GM12891 (cell line): ENCODE data around the gene AIF1L.

Experiments used
- POLR2A ChIP-seq: IDR thresholded peaks from 2 replicates; pipeline ENCODE4 v1.6.1; 2011; ENCODE audit warnings: low read depth, low read length, control low read depth
- TAF1 ChIP-seq: IDR thresholded peaks from 2 replicates; pipeline ENCODE4 v1.6.1; 2011; ENCODE audit warnings: low read depth, low read length, control low read depth

DNA sequence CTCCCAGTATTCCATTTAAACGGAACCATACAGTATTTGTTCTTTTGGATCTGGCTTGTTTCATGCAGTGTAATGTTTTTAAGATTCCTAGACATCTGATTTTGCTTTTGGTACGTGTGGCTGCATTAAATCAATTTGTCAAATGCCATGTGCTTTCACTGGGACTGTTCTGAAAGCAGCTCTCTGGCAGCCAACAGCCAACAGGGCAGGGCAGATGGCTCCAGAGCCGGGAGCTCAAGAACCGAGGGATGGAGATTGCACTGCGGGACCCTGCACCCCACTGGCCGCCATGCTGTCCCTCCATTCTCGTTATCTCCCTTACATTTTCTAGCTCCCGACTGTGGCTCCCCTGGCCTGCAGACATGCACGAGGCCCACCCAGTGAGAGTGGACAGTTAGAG lies 33.4 kb upstream of the AIF1L start:
- TF ChIP-seq POLR2A = no peak
- TF ChIP-seq TAF1 = no peak
